ENCODE measurements around the gene ITPKC. TPM values are rescaled to one million over a fixed set of nuclear protein-coding genes. Genes with fewer than 3 reads are reported as not detected.

The ITPKC gene
- total and polyA plus RNA-seq, 10 of the 15 experiments (the other 5 are each of a cell fraction or from before 2014, with no cell fraction given) = 0.03 to 6.4 (median 3.5) TPM

- TF ChIP-seq IRF4 (IDR thresholded peaks at IDR 0.05; ENCODE audit: low read depth, low read length) = peak; percentile 72
- 0 out of 2 replicates have a peak, but pooled peaks have one; percentile 24 for TF ChIP-seq ASH2L (IDR thresholded peaks at IDR 0.05; ENCODE audit: borderline replicate concordance, low read depth)
- TF ChIP-seq ZBTB11 (CRISPR knock-in tag; IDR thresholded peaks at IDR 0.05) = no peak
- TF ChIP-seq POLR2A (IDR thresholded peaks at IDR 0.05; ENCODE audit: low read depth, low read length) = no peak
- TF ChIP-seq ZNF274 (IDR thresholded peaks at IDR 0.05; ENCODE audit: insufficient read depth, insufficient read length) = no peak
- TF ChIP-seq CEBPZ (IDR thresholded peaks at IDR 0.05; ENCODE audit: low read depth, low read length) = no peak
- peak; percentile 33; the same call in 1 of the 2 replicates for TF ChIP-seq YY1 (IDR thresholded peaks at IDR 0.05; ENCODE audit: low read depth, low read length)
- TF ChIP-seq NFXL1 (IDR thresholded peaks at IDR 0.05; ENCODE audit: borderline replicate concordance) = no peak
- no peak for TF ChIP-seq KAT2A (conservative IDR thresholded peaks at IDR 0.05; ENCODE audit: control insufficient read depth, low read depth, low read length)
- TF ChIP-seq USF1 (IDR thresholded peaks at IDR 0.05; ENCODE audit: borderline replicate concordance, extremely low read length, insufficient read depth, low read depth, low read length) = no peak
- peak; percentile 73; the same call in 1 of the 2 replicates for TF ChIP-seq MYB (IDR thresholded peaks at IDR 0.05; ENCODE audit: borderline replicate concordance, low read depth, low read length)
- no peak for TF ChIP-seq NRF1 (conservative IDR thresholded peaks at IDR 0.05; ENCODE audit: low read depth, low read length)
- TF ChIP-seq EZH2 (IDR thresholded peaks at IDR 0.05; ENCODE audit: borderline replicate concordance, control insufficient read depth, low read depth, low read length) = no peak
- no peak for TF ChIP-seq TARDBP (IDR thresholded peaks at IDR 0.05; ENCODE audit: borderline replicate concordance)
- peak; percentile 96 for TF ChIP-seq RELB (IDR thresholded peaks at IDR 0.05; ENCODE audit: low read depth)
- TF ChIP-seq HSF1 (IDR thresholded peaks at IDR 0.05; ENCODE audit: low read depth, low read length) = no peak
- no peak for TF ChIP-seq PBX3 (IDR thresholded peaks at IDR 0.05; ENCODE audit: insufficient replicate concordance, low read depth, low read length)
These were observed 60.2 kb downstream of the ITPKC start (continued) for GRCh38 chr19:40776932-40777644.

Measured in GM12878 (cell line).